SK-N-DZ (cell line): ENCODE results near the gene NRIP3.
"Not testable (repeated sequence)": the region's sequence is repeated elsewhere in the genome, so short reads cannot be mapped to it uniquely, and the experiment has no call there.

ENCODE experiments used
- DNase-seq: peaks from one replicate; pipeline ENCODE4 v3.0.0-alpha.2; 2015; ENCODE audit warnings: low spot score

The NRIP3 gene

DNA sequence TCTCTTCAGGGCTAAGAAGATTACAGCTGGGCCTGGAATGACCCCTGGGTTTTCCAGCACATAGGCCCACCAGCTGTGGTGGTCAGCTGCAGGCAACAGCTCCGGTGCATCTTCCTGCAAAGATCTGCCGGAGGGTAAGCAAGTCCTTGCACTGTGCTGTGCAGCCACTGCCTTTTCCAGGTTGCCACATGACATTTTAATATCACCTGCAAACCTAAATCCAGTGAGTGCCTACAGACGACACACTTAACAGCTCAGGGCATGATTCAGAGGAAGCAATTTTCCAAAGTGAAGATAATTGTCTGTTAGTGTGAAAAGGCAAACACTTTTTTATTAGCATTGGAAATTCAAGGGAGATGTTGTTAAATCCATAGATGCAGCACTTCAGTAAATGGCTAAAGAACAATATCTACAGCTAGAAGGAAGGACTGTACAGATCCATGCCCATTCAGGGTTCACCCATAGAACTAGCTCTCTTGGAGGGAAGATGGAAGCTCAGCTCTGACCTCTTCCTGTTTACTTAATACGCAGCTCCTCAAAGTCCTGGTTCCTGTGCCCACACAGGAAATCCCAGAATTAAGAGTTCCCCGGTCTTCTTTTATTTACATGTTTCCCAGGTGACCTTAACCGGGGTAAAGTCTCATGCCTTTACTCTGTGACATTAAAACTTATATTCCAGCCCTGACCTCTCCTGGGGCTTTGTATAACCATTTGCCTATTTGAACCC lies 13.3 kb upstream of the NRIP3 start:
- no peak for DNase-seq

DNA sequence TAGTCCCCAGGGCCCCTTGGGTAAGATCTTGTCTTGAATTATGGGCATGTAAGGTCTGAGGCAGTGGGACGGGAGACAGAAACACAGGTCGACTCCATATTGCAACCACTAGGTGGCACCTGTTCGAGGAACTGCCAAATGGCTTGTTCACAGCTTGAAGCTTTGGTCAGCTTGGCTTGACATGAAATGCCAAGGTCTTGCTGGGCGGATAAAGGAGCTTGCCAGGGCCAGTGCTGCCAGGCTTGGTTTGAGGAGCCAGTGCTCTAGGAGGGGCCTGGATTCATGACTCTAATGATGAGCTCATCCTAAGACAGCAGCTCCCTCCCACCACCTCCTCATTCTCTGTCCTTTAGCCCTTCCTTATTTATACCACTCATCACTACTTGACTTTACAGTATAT lies 11.9 kb upstream of the NRIP3 start:
- peak; percentile 82 for DNase-seq

DNA sequence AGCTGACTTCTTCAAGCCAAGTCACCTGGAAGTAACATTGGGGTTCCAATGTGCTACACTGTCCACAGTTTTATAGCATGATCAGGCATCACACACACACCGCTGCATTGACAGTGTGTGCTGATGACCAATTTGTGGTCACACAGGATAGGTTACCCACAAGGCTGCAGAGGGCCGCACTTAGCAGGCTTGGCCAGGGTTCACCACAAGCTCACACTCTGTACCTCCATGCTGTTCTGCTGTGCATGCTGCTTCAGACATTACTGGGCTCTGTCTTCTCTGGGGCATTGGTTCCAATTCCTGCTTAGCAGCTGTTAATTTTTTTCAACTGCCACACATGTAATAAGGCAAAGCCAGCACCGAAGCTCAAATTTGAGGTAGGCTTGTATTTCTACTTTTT lies 11.0 kb upstream of the NRIP3 start:
- DNase-seq = no peak

DNA sequence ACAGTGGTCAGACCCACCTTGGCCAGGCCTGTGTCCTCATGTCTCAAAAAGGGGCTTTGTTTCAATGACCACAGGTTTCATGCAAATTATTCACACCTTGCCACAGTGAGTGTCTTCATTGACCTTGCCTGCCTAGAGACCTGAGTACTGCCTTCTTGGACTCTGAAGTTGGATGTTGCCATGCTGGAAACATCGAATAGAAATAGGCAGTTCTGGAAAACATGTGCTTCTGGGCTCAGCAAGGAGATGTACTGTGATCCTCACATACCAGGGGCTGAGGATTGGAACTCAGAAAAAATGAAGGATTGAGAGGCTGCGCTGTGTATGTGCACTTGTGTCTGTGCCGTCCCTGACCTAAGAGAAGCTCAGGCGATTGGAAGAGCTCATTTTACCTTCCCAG lies 9.6 kb upstream of the NRIP3 start:
- DNase-seq = no peak

DNA sequence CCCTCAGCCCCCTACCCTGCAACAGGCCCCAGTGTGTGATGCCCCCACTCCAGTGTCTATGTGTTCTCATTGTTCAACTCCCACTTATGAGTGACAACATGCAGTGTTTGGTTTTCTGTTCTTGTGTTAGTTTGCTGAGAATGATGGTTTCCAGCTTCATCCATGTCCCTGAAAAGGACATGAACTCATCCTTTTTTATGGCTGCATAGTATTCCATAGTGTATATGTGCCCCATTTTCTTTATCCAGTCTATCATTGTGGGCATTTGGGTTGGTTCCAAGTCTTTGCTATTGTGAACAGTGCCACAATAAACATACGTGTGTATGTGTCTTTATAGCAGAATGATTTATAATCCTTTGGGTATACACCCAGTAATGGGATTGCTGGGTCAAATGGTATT lies 5.7 kb upstream of the NRIP3 start:
- not testable (repeated sequence) for DNase-seq

DNA sequence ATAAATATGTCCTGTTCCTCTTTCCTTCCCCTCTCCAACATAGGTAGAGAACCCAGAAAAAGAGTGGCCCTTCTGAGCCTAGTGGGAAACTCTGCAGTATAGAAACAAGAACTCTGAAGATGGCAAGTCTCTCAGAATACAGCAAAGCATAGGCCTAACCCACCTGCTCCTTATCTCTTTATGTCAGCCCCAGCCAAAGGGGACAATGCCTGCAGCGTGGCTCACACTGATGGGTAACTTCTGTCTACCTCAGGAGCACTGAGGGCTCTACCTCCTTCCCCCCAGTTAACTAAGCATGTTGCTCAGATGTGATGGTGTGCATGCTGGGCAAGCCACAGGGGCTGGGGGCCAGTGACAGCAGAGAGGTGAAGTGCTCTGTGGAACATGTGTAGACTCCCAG lies 4.9 kb upstream of the NRIP3 start:
- no peak for DNase-seq

DNA sequence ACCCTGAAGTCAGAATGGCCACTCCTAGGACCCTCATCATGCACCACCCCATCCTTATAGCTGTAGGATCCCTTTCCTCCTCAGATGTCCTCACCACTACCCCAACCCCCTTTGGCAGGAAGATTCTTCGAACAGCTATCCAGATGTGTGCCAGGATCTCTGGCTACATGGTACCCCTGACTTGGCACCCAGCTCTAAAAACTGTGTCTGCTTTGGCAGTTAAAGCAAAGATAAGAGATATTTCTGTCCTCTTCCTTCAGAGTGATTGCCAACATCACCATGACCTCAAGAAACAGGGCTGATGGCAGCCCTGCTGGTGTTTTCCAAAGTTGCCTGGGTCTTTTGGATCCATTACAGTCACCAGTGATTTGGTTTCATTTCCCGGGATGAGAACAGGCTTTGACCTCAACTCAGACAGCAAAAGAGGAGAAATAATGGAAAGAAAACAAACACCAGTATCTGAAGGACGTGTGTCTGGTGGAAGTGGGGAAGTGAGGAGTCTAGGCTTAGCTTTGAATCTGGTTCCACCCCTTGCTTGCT lies 4.3 kb upstream of the NRIP3 start:
- no peak for DNase-seq

DNA sequence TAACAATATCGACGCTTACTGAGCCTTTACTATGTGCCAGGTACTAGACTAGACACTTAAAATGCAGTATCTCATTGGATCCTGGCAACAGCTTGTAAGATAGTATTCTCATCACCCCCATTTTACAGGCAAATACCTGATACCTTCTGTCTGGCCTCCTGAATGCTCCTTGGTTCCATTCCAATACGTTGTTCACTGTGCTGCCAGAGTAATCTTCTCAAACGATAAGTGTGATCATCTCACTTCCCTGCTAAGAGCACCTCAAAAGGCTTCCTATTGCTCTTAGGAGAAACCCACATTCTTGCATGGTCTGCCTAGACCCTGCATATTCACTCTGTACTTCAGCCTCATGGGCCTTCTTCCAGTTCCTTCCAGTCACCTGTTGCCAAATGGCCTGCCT lies 1.3 kb upstream of the NRIP3 start:
- DNase-seq = no peak

DNA sequence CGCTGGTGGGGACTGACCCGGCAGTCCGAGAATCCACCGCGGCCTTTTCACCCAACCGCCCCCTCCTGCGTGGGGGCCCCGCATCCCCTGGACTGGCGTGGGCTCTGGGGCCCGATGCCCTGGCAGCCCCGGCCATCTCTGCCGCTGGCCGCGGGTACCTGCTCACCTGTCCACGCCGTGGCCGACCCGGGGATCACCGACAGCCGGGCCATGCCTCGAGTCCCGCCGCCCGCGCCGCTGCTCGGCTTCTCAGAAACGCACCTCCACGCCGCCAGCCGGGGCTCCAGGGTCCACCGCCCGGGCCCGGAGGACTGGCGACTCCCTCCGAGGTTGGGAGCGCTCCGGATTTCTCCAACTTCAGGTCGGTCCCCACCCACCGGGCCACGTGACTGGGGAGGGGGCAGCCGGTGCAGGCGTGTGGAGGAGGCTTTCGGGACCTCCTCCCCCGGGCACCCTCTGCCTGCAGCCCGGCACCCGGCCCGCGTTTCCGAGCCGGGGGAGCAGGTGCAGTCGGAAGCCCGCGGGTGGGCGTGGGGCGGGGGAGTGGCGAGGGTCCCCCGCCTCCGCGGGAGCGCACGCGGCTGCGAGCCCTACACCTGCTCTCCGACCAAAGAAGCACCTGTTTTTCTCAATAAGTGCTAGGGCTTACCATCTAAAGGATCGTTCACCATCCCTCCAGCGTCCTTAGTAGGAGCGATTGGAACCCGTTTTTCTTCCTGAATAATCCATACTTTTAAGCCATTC lies 554 bp upstream of the NRIP3 start:
- no peak for DNase-seq

DNA sequence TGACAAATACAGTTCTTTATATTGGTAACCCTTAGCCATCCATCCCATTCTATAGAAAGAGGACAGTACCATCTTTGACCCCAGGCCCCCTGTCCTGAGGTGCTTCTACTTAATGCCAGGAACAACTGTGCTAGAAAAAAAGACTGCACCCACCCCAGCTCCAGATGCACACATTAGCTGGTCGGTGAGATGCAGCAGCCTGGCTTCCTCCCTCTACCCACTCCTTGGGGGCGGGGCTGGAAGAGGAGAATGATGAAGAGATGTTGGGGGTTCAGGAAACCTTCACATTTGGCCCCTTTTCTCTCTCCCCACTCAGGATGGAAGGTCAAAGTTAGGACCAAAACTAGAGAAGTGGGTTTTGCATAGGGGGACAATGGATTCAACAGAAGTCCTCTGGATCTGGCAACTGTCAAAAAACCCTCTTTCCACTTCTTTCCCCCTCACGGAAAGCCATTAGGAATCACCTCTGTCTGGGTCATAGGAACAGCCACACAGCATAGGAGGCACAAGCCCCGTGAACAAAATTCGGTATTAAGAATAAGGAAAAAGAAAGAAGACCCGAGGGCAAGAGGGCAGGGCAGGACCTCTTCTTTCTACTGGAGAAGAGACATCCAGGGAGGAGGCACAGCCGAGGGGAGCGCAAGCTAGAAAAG lies 755 bp downstream of the NRIP3 start:
- no peak for DNase-seq

DNA sequence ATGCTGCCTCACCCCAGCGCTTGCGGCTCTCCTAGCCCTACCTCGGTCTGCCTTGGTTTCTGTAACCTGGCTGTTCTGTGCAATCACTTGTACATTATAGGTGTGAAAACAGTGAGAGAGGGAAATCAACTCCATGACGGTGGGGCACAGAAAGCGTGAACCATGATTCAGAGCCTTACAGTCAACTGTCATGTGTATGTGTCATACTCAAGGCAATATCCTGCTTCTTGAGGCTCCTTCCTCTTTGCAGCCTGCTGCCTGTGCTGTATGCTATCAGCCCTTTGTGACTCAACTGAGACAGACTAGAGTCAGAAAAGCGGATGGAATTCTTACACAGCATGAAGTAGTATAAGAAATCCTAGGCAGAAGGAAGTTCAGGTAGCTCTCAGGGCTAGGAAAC lies 2.1 kb downstream of the NRIP3 start:
- no peak for DNase-seq

DNA sequence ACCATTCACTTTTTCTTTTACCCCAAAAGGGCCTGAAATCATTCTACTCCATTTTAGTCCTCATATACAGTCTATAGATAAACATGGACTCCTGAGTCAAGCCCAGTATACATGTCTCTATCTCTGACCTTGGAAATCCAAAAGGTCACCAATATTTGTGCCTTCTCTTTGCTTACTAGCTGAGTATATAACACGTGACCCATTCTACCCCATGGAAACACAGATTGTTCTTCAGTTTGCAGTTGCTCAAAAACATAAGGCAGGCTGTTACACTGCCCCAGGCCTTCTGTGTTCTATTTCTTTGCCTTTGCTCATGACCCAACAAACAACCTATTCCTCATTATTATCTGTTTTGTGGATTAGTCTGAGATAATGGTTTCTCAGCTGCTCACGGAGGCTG lies 5.8 kb downstream of the NRIP3 start:
- DNase-seq = no peak

DNA sequence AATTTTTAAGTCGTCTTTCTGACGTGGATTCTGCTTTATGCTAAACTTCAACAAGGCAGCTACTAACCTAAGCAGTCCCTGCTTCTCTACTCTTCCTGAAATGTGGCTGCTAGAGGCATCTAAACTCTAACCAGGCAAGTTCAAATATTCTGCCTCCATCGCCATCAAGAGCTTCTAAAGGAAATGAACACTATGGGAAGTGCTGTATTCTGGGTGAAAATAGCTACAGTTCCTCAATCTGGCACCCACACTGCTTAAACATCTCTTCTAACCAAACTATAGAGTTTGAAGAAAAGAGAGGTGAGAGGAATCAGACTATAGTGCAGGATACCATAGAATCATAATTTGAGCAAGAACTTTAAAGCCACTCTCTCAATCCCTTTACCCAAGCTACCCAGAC lies 6.3 kb downstream of the NRIP3 start:
- DNase-seq = no peak

DNA sequence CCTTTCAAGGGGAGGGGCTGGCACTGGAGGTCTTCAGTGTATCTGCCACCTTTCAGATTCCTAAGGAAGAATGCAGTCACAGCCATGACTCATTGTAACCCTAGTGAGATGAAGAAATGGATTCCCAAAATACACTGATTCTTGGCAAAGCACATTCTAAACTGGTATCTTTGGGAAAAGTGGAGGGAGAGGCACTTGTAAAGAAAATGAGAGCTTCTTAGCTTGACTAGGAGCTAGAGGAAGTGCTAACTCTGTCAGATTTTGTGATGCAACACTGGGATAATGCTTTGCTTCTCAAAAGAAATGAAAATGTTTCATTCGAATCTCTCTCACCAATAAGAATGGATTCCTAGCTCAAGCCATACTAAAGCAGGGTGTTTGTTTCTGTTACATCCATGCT lies 14.3 kb downstream of the NRIP3 start:
- DNase-seq = no peak

DNA sequence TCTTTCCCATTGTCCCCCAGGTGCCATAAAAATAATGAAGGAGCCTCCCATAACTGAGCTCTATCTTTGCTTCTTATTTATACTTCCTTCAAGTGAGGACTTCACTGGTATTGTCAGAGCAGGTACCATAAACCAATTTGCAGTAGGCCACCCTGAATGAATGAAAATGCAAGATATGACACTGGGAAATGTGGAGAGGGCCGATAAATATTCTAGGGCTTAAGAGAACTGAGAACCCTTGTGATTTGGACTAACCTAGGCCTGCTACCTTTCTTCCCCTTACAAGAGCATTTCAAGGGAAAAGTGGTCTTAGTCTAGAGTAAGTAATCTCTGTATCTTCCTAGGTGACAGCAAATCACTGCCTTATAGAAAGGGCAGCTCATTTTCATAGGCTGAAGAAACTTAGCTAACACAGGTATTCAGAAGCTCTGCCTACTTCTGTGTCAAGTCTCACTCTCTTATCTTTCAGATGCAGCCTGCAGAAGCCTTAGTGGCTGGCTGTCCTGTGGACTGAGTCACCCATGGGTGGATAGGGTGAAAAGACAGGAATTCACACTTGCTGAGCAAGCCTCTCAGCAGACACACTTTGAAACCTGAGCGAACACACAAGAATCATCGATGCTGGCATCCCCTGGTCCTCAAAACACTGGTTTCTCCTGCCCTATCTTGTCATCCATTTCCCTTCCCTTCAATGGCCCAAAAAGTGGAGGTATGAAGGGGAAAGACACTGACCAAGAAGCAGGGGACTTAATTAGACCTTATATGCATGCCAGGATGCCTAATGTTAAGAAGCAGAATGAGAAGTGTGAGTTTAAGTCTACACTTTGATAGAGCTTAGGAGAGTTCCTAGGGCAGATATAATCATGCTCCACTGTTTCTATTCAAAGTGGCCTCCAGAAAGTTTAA lies 15.2 kb downstream of the NRIP3 start:
- DNase-seq = no peak

DNA sequence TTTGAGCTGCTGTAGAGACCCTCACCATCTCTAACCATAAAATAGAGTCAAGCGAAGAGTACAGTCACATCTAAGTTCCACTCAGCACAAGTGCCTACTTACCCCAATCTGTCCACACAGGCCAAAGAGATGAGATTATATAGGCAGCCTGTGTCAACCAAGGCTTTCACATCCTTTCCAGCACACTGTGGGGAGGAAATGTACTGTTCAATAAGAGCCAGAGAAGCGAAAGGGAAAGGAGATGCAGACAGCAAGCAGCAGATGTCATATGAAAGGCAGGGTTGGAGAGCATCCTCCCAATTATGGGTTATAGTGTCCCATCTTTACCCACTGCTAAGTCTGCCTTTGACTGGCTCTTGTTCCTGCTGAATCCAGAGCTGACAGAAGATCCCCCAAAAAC lies 16.4 kb downstream of the NRIP3 start:
- DNase-seq = no peak

DNA sequence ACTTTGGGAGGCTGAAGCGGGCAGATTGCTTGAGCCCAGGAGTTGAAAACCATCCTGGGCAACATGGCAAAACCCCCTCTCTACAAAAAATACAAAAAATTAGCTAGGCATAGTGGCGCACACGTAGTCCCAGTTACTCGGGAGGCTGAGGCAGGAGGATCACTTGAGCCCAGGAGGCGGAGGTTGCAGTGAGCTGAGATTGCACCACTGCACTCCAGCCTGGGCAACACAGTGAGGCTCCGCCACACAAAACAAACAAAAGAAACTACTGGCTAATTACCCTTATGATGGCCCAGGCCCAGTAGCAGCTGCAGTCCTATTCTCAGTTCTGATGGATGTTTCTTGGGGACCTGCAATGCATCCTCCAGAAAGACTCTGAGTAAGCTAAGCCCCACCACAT lies 17.0 kb downstream of the NRIP3 start:
- DNase-seq = not testable (repeated sequence)

DNA sequence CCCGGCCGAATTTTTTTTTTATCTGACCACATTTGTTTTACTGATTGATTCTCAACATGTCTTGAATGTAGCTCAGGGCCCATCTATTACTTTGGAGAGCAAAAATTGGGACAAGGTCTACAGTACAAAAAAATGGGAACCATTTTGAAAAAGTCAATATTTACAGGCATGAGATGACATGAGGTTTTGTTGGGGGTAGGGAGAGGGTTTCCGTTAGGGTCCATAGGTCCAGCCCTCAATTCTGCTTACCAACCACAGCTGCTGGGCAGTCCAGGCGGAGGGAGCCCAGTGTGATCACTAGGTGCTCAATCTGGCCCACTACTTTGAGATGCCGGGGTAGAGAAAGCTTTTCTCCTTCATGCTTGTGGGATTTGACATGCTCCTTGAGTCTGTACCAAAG lies 18.3 kb downstream of the NRIP3 start:
- DNase-seq = no peak

DNA sequence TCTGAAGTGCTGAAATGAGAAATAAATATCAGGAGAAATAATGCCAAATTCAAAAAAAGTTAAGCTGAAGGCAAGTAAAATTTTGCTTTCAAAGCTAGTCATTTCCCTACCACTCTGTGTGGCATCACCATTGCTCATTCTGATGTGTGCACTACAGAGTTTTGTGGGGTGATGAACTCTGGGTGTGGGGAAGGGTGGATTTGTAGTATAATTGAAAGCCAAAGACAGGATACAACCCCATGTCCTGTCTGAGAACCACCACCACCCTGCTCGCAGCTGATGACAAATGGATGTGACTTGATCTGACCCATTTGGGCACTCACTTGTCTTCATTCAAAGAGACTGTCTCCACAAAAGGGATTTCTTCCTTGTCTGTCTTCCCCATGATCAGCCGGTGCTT lies 20.2 kb downstream of the NRIP3 start:
- no peak for DNase-seq

DNA sequence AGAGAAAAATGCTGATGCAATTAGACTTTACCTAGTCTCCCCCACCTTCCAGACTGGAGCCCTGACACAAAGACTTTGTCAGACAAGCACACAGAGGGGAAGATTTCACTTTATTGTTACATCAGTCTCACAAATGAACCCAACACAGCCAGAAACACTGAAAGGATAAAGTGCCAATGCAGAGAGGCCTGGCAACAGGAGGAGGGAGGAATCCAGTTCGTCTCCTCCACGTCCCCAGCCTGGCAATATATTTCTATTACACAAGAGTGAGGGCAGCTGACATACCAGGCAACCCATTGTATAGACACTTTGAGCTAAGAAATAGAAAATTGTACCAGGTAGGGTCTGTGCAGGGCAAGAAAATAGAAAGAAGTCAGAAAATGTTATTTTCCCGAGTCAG lies 23.3 kb downstream of the NRIP3 start:
- no peak for DNase-seq

DNA sequence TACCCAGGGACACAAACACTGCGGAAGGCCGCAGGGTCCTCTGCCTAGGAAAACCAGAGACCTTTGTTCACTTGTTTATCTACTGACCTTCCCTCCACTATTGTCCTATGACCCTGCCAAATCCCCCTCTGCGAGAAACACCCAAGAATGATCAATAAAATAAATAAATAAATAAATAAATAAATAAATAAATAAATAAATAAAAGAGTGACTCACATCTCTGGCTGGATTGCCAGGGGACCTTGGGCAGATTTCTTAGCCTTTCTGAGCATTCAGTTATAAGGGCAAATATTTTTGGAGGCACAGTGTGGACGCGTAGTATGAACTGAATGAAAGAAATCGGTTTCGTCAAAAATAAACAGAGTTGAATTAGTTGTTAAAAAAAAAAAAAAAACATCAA lies 24.4 kb downstream of the NRIP3 start:
- not testable (repeated sequence) for DNase-seq

DNA sequence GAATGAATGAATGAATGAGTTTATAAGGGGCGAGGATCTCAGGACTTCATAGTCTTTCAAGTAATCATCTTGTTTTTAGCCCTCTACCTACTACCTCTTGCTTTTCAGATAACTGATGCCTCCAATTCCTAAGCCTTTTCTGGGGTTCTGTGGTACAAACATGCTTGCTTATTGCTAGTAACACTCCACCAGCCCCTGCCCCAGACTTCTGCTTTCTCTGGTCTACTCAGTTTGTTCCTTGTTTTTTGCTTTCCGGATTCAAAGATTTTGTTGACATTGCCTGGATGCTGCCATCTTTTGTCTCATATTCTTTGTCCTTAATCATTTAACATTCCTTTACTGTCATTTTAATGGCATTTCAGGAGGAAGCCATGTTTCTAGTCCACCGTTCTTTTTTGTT lies 30.7 kb downstream of the NRIP3 start:
- DNase-seq = no peak
